OCI-LY1 (cell line): ENCODE measurements around the gene TOR2A.

Experiments used
- CTCF ChIP-seq: fragments of 200-600 bp; sonication (generic), shearing (Covaris generic); IDR thresholded peaks from 2 replicates; pipeline ENCODE4 v1.5.1; 2017; ENCODE audit warnings: mild to moderate bottlenecking, antibody characterized with exemption, low read length, moderate library complexity, mixed read lengths
- EZH2 ChIP-seq: fragments of 200-600 bp; sonication (generic), shearing (Covaris generic); IDR thresholded peaks from 2 replicates; pipeline ENCODE4 v1.8.0; 2017; ENCODE audit warnings: borderline replicate concordance, mixed run types, mild to moderate bottlenecking, antibody characterized with exemption, low read length, moderate library complexity, mixed read lengths

- TF ChIP-seq CTCF = no peak
- TF ChIP-seq EZH2 = no peak
Observed at GRCh38 chr9:127776924-127777289, 41.8 kb upstream of the TOR2A start.
